ENCODE data around the gene USP35.

The USP35 gene

GRCh38 chr11:78197816-78198215, 9.1 kb downstream of the USP35 start:
- DNase-seq: no peak

- DNase-seq: no peak
Measured at GRCh38 chr11:78199015-78199652, 10.4 kb downstream of the USP35 start.

- no peak for DNase-seq
Measured at GRCh38 chr11:78199653-78200015, 10.9 kb downstream of the USP35 start.

- DNase-seq: no peak
Measured at GRCh38 chr11:78200061-78200460, 11.3 kb downstream of the USP35 start.

- no peak for DNase-seq
Measured at GRCh38 chr11:78200553-78200952, 11.8 kb downstream of the USP35 start.

- no peak for DNase-seq
Measured at GRCh38 chr11:78201096-78201818, 12.5 kb downstream of the USP35 start.

GRCh38 chr11:78202733-78203167, 14.0 kb downstream of the USP35 start:
- DNase-seq: no peak

- no peak for DNase-seq
Measured at GRCh38 chr11:78203184-78203583, 14.5 kb downstream of the USP35 start.

GRCh38 chr11:78205256-78205655, 16.5 kb downstream of the USP35 start:
- no peak for DNase-seq

GRCh38 chr11:78205691-78206090, 17.0 kb downstream of the USP35 start:
- no peak for DNase-seq

GRCh38 chr11:78207532-78208256, 19.0 kb downstream of the USP35 start:
- no peak for DNase-seq

- no peak for DNase-seq
Measured at GRCh38 chr11:78208257-78209165, 19.8 kb downstream of the USP35 start.

GRCh38 chr11:78209478-78209877, 20.8 kb downstream of the USP35 start:
- DNase-seq: no peak

GRCh38 chr11:78210000-78210608, 21.4 kb downstream of the USP35 start:
- DNase-seq: no peak

GRCh38 chr11:78211565-78211964, 22.8 kb downstream of the USP35 start:
- no peak for DNase-seq

- no peak for DNase-seq
Measured at GRCh38 chr11:78212586-78213371, 24.1 kb downstream of the USP35 start.

GRCh38 chr11:78213526-78214330, 25.0 kb downstream of the USP35 start:
- no peak for DNase-seq

GRCh38 chr11:78214331-78215194, 25.8 kb downstream of the USP35 start:
- DNase-seq: no peak

GRCh38 chr11:78216021-78216420, 27.3 kb downstream of the USP35 start:
- DNase-seq: no peak
